Neural progenitor cell (in vitro differentiated cells): ENCODE results near the gene MMD. TPM values are rescaled to one million over a fixed set of nuclear protein-coding genes. Genes with fewer than 3 reads are reported as not detected.
A peak's percentile ranks its signal among the peaks of the same experiment; 100 is the strongest.

ENCODE experiments used
- DNase-seq: peaks from one replicate; pipeline ENCODE4 v3.0.0-alpha.2; 2016; ENCODE audit warnings: low spot score
- H2AFZ ChIP-seq: fragments of 200-600 bp; sonication (generic); replicated peaks from 2 replicates; pipeline ENCODE4 v1.6.1; 2016; ENCODE audit warnings: antibody characterized with exemption
- H3F3A ChIP-seq: fragments of 200-600 bp; sonication (generic); 2 replicates; pipeline ENCODE4 v1.6.1; 2016; ENCODE audit warnings: antibody characterized with exemption, low read depth
- H3K27ac ChIP-seq: fragments of 200-600 bp; sonication (generic); 2 replicates; pipeline ENCODE4 v1.5.1; 2016; ENCODE audit warnings: mild to moderate bottlenecking
- H3K27me3 ChIP-seq: fragments of 200-600 bp; sonication (generic); 2 replicates; pipeline ENCODE4 v1.6.1; 2016; ENCODE audit warnings: mild to moderate bottlenecking, moderate library complexity
- H3K36me3 ChIP-seq: fragments of 200-600 bp; sonication (generic); 2 replicates; pipeline ENCODE4 v1.5.1; 2016
- H3K4me1 ChIP-seq: fragments of 200-600 bp; sonication (generic); 2 replicates; pipeline ENCODE4 v1.6.1; 2016; ENCODE audit warnings: mixed run types
- H3K4me2 ChIP-seq: fragments of 200-600 bp; sonication (generic); 2 replicates; pipeline ENCODE4 v1.6.1; 2016
- H3K4me3 ChIP-seq: fragments of 200-600 bp; sonication (generic); 2 replicates; pipeline ENCODE4 v1.5.1; 2016
- H3K79me2 ChIP-seq: fragments of 200-600 bp; sonication (generic); 2 replicates; pipeline ENCODE4 v1.6.1; 2016; ENCODE audit warnings: low read depth
- H3K9ac ChIP-seq: fragments of 200-600 bp; sonication (generic); 2 replicates; pipeline ENCODE4 v1.6.1; 2016
- H3K9me3 ChIP-seq: fragments of 200-600 bp; sonication (generic); 2 replicates; pipeline ENCODE4 v1.5.1; 2016; ENCODE audit warnings: low read depth
- H4K20me1 ChIP-seq: fragments of 200-600 bp; sonication (generic); 2 replicates; pipeline ENCODE4 v1.6.1; 2016; ENCODE audit warnings: low read depth
- H3K27ac Mint-ChIP-seq: 3 replicates; pipeline ENCODE4 v1.8.0; 2021; ENCODE audit warnings: mixed read lengths
- H3K27me3 Mint-ChIP-seq: 2 replicates; pipeline ENCODE4 v1.8.0; 2022; ENCODE audit warnings: low read depth, mild to moderate bottlenecking, inconsistent platforms, moderate library complexity, mixed read lengths; ENCODE audit not compliant: insufficient read depth
- H3K36me3 Mint-ChIP-seq: 3 replicates; pipeline ENCODE4 v1.8.0; 2021; ENCODE audit warnings: mixed read lengths
- H3K4me1 Mint-ChIP-seq: 3 replicates; pipeline ENCODE4 v1.8.0; 2021; ENCODE audit warnings: mixed read lengths
- H3K4me3 Mint-ChIP-seq: 3 replicates; pipeline ENCODE4 v1.8.0; 2021; ENCODE audit warnings: mild to moderate bottlenecking, moderate library complexity, mixed read lengths
- H3K9me3 Mint-ChIP-seq: 3 replicates; pipeline ENCODE4 v1.8.0; 2020; ENCODE audit warnings: mixed read lengths
- CTCF ChIP-seq: fragments of 200-600 bp; sonication (generic); IDR thresholded peaks from 2 replicates; pipeline ENCODE4 v1.5.1; 2017; ENCODE audit warnings: antibody characterized with exemption, mild to moderate bottlenecking
- EZH2 ChIP-seq: fragments of 200-600 bp; sonication (generic); IDR thresholded peaks from 2 replicates; pipeline ENCODE4 v1.6.1; 2017; ENCODE audit warnings: antibody characterized with exemption, mild to moderate bottlenecking, moderate library complexity
- EZH2phosphoT487 ChIP-seq: fragments of 200-600 bp; sonication (generic); IDR thresholded peaks from 2 replicates; pipeline ENCODE4 v1.6.1; 2017; ENCODE audit warnings: antibody characterized with exemption
- total RNA-seq: library from RNA; depleted of rRNA; stranded (reverse); fragments of >200 nt; gene quantifications from 2 replicates; pipeline ENCODE4 v1.2.3, GENCODE V29; 2015; ENCODE audit warnings: low replicate concordance

Gene MMD
- total RNA-seq, 1 donor from 2014 or later = 122 TPM

DNA sequence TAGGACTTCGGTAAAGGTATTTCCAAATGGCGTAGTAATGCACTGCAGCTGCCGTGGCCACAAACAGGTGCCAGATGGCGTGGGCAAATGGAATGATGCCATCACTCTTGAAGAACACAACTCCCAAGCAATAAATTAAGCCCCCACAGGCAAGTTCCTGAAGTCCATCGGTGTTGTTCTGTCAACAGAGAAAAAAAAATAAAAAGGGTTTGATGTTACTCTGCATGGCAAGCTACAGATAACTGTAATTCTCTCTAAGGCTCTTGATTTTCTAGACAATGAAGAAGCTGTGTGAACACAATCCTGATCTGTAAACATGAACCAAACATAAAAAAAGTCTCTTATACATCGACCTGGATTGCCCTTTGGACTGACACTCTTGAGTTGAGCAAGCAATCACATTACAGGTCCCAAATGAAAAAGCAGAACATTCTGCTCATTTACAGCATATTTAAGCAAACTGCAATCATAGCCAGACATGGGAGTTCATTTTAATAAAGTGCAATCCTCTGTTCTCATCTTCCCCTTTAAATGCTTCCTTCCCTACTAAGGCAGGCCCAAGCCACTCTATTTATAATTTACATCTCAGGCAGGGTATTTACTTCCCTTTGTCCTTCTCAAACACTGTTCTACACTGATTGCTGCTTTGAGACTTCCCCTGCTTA, 27.1 kb downstream of the MMD start:
- Mint-ChIP-seq H3K9me3 (no peaks in the 10 kb centered on the region), H3K27ac (no peak overlapping the region), H3K4me1 (peaks cover 6% of the 10 kb centered on the region), H3K36me3 (peaks cover 44% of the 10 kb centered on the region), H3K27me3 (peaks cover 6% of the 10 kb centered on the region), H3K4me3 (no peak overlapping the region)
- no peak overlapping the region for H3K9ac ChIP-seq
- H4K20me1 ChIP-seq = peaks cover 5% of the 10 kb centered on the region
- H2AFZ ChIP-seq = no peak overlapping the region
- no peak overlapping the region for H3K4me2 ChIP-seq
- H3K4me1 ChIP-seq = no peaks in the 10 kb centered on the region
- H3K79me2 ChIP-seq = no peaks in the 10 kb centered on the region
- H3K36me3 ChIP-seq = peaks cover 8% of the 10 kb centered on the region
- peak overlapping the region; percentile 31 for H3K27ac ChIP-seq
- H3K4me3 ChIP-seq = no peak overlapping the region
- H3F3A ChIP-seq = no peaks in the 10 kb centered on the region
- H3K27me3 ChIP-seq = no peaks in the 10 kb centered on the region
- no peak for DNase-seq
- TF ChIP-seq EZH2 (no peak), CTCF (no peak), EZH2phosphoT487 (no peak)
- H3K9me3 ChIP-seq = no peaks in the 10 kb centered on the region

- H2AFZ ChIP-seq = no peak overlapping the region
- no peak overlapping the region for H3K27ac Mint-ChIP-seq
- H3K4me1 Mint-ChIP-seq = peaks cover 17% of the 10 kb centered on the region
- peaks cover 27% of the 10 kb centered on the region for H3K36me3 Mint-ChIP-seq
- no peak overlapping the region for H3K4me3 Mint-ChIP-seq
- TF ChIP-seq EZH2 = no peak
- TF ChIP-seq CTCF = no peak
- TF ChIP-seq EZH2phosphoT487 = no peak
- peaks cover 5% of the 10 kb centered on the region for H4K20me1 ChIP-seq
- DNase-seq = no peak
- no peaks in the 10 kb centered on the region for H3K9me3 Mint-ChIP-seq
- H3K27me3 ChIP-seq = no peaks in the 10 kb centered on the region
- H3K79me2 ChIP-seq = no peaks in the 10 kb centered on the region
- no peaks in the 10 kb centered on the region for H3K9me3 ChIP-seq
- peaks cover 16% of the 10 kb centered on the region for H3K4me1 ChIP-seq
- peaks cover 6% of the 10 kb centered on the region for H3K27me3 Mint-ChIP-seq
- H3K36me3 ChIP-seq = peaks cover 8% of the 10 kb centered on the region
- H3K4me2 ChIP-seq = no peak overlapping the region
- peaks cover 11% of the 10 kb centered on the region for H3F3A ChIP-seq
- H3K4me3 ChIP-seq = no peak overlapping the region
- H3K9ac ChIP-seq = no peak overlapping the region
- H3K27ac ChIP-seq = no peak overlapping the region
Measured at GRCh38 chr17:55391764-55392467, 29.7 kb downstream of the MMD start.

DNA sequence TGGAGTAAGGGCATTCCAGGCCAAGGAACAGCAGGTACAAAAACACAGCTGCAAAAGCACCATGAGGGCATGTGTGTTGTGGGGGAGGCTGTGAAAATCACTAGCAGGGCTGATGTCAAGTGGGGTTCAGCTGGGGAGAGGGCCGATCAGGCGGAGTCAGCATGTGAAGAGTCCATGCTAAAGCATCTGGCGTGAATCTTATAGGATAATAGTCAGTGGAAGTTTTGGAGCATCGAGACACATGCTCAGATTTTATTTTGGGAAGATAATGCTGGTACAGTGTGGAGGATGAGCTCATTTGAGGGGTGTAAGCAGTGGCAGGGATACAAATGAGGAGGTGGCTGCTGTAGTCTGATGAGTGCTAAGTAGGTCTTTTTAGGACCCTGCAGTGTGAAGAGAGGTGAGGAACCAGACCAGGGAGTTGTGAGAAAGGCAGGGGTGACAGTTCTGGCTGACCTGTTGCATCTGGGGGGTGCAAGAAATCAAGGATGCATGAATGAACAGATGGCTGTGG, 30.3 kb downstream of the MMD start:
- H3K36me3 Mint-ChIP-seq = peaks cover 24% of the 10 kb centered on the region
- H3K4me2 ChIP-seq = no peak overlapping the region
- H3K79me2 ChIP-seq = no peaks in the 10 kb centered on the region
- peaks cover 16% of the 10 kb centered on the region for H3K4me1 ChIP-seq
- H3K9me3 Mint-ChIP-seq = no peaks in the 10 kb centered on the region
- no peaks in the 10 kb centered on the region for H3K9me3 ChIP-seq
- H3K27me3 Mint-ChIP-seq = peaks cover 6% of the 10 kb centered on the region
- TF ChIP-seq EZH2 = no peak
- no peak for TF ChIP-seq EZH2phosphoT487
- no peak for TF ChIP-seq CTCF
- H3F3A ChIP-seq = peaks cover 11% of the 10 kb centered on the region
- no peak overlapping the region for H3K27ac Mint-ChIP-seq
- peaks cover 17% of the 10 kb centered on the region for H3K4me1 Mint-ChIP-seq
- H3K4me3 ChIP-seq = no peak overlapping the region
- H3K27ac ChIP-seq = no peak overlapping the region
- H3K27me3 ChIP-seq = no peaks in the 10 kb centered on the region
- peaks cover 5% of the 10 kb centered on the region for H4K20me1 ChIP-seq
- no peak overlapping the region for H2AFZ ChIP-seq
- no peak for DNase-seq
- H3K9ac ChIP-seq = no peak overlapping the region
- no peak overlapping the region for H3K4me3 Mint-ChIP-seq
- H3K36me3 ChIP-seq = peaks cover 8% of the 10 kb centered on the region
